OCI-LY7 (cell line): ENCODE measurements around the gene RIN2. TPM values are rescaled to one million over a fixed set of nuclear protein-coding genes. Genes with fewer than 3 reads are reported as not detected.

Source experiments
- BruUV-seq: library from RNA; stranded (reverse); fragments of 400-500 nt; replicated peaks from 2 replicates; lab custom pipeline; 2021; lab: Mats Ljungman, UMichigan
- CTCF ChIA-PET: fragments of 300-600 bp; sonication (Branson Sonifier 250); formaldehyde crosslinking; loops from one replicate; lab custom pipeline; 2022; ENCODE audit warnings: antibody characterized with exemption; ENCODE audit not compliant: unreplicated experiment; lab: Charles Lee
- POLR2A ChIA-PET: fragments of 300-600 bp; sonication (Branson Sonifier 250); formaldehyde crosslinking; loops from one replicate; lab custom pipeline; 2022; ENCODE audit warnings: antibody characterized with exemption; lab: Charles Lee
- DNase-seq: peaks from one replicate; pipeline ENCODE4 v3.0.0-alpha.2; 2015; ENCODE audit warnings: low spot score
- H2AFZ ChIP-seq: fragments of 200-600 bp; sonication (generic), shearing (Covaris generic); 2 replicates; pipeline ENCODE4 v1.6.1; 2014; ENCODE audit warnings: mild to moderate bottlenecking, antibody characterized with exemption, low read length, moderate library complexity
- H3K27ac ChIP-seq: fragments of 200-600 bp; sonication (generic); 2 replicates; pipeline ENCODE4 v1.5.1; 2014; ENCODE audit warnings: mixed run types, low read depth, mild to moderate bottlenecking, moderate library complexity, low read length, inconsistent platforms; ENCODE audit not compliant: poor library complexity, severe bottlenecking
- H3K36me3 ChIP-seq: fragments of 200-600 bp; sonication (generic); 2 replicates; pipeline ENCODE4 v1.6.1; 2014; ENCODE audit warnings: mild to moderate bottlenecking, antibody characterized with exemption, low read length, moderate library complexity, mixed read lengths; ENCODE audit not compliant: insufficient read depth
- H3K4me1 ChIP-seq: fragments of 200-600 bp; sonication (generic); 2 replicates; pipeline ENCODE4 v1.5.1; 2014; ENCODE audit warnings: mild to moderate bottlenecking, low read length; ENCODE audit not compliant: insufficient read depth, poor library complexity, severe bottlenecking
- H3K4me2 ChIP-seq: fragments of 200-600 bp; sonication (generic); 2 replicates; pipeline ENCODE4 v1.6.1; 2014; ENCODE audit warnings: mild to moderate bottlenecking, low read length
- H3K4me3 ChIP-seq: fragments of 200-600 bp; sonication (generic); 2 replicates; pipeline ENCODE4 v1.5.1; 2014; ENCODE audit warnings: mild to moderate bottlenecking, low read depth, low read length; ENCODE audit not compliant: poor library complexity, severe bottlenecking
- H3K79me2 ChIP-seq: fragments of 200-600 bp; sonication (generic); 2 replicates; pipeline ENCODE4 v1.6.1; 2016; ENCODE audit warnings: low read depth, mild to moderate bottlenecking, low read length, moderate library complexity, mixed read lengths; ENCODE audit not compliant: insufficient read depth
- H3K9me2 ChIP-seq: fragments of 200-600 bp; sonication (generic); 2 replicates; pipeline ENCODE4 v1.6.1; 2016; ENCODE audit warnings: mild to moderate bottlenecking, low read length, mixed read lengths; ENCODE audit not compliant: insufficient read depth
- H3K9me3 ChIP-seq: fragments of 200-600 bp; sonication (generic); 2 replicates; pipeline ENCODE4 v1.6.1; 2014; ENCODE audit warnings: mild to moderate bottlenecking, mixed run types, low read length, mixed read lengths
- H4K20me1 ChIP-seq: fragments of 200-600 bp; sonication (generic); 2 replicates; pipeline ENCODE4 v1.6.1; 2014; ENCODE audit warnings: mild to moderate bottlenecking, antibody characterized with exemption, low read length, moderate library complexity, mixed read lengths; ENCODE audit not compliant: insufficient read depth
- CTCF ChIP-seq: fragments of 200-600 bp; sonication (generic); conservative IDR thresholded peaks from 2 replicates; pipeline ENCODE4 v1.5.1; 2014; ENCODE audit warnings: mild to moderate bottlenecking, antibody characterized with exemption, low read length, moderate library complexity, mixed read lengths
- EZH2phosphoT487 ChIP-seq: fragments of 200-600 bp; sonication (generic); IDR thresholded peaks from 2 replicates; pipeline ENCODE4 v1.6.1; 2018; ENCODE audit warnings: low read depth, borderline replicate concordance, mild to moderate bottlenecking, mixed run types, antibody characterized with exemption, low read length, moderate library complexity, mixed read lengths
- intact Hi-C: fragments of 100-400 bp; cut with micrococcal nuclease; formaldehyde crosslinking; loops from one replicate; pipeline ENCODE4 v1.10.0; 2022; ENCODE audit not compliant: unreplicated experiment
- total RNA-seq, 2 experiments: library from RNA; depleted of rRNA in 1 of 2; stranded (reverse); fragments of >200 nt in 1 of 2; shearing (Covaris generic) in 1 of 2; gene quantifications; 2 replicates each; pipeline ENCODE4 v1.2.3, GENCODE V29; 2014 to 2022

RIN2 gene
- total RNA-seq, 2 experiments from 2014 or later, result not detected

GRCh38 chr20:19775353-19776253 lies 17.5 kb downstream of the RIN2 start:
- ChIA-PET POLR2A (interaction anchor here (1.5 kb wide), 1 partner anchor 12 kb away, joined by 3 read pairs; no protein-coding TSS in a partner anchor), CTCF (no interaction called here)
- Histone ChIP-seq H3K4me2 (no peak overlapping the region), H3K4me3 (no peak overlapping the region), H3K79me2 (no peaks in the 10 kb centered on the region), H2AFZ (no peak overlapping the region), H3K9me2 (no peaks in the 10 kb centered on the region), H3K27ac (no peak overlapping the region), H3K4me1 (no peaks in the 10 kb centered on the region), H4K20me1 (no peaks in the 10 kb centered on the region), H3K9me3 (no peaks in the 10 kb centered on the region), H3K36me3 (no peaks in the 10 kb centered on the region)
- intact Hi-C loops, result no loop called here
- DNase-seq, result no peak
- BruUV-seq, result no TSS peak
- TF ChIP-seq EZH2phosphoT487 (no peak), CTCF (no peak)

GRCh38 chr20:19777315-19777714 lies 19.3 kb downstream of the RIN2 start:
- Histone ChIP-seq H3K79me2 (no peaks in the 10 kb centered on the region), H2AFZ (no peak overlapping the region), H3K4me2 (no peak overlapping the region), H4K20me1 (no peaks in the 10 kb centered on the region), H3K36me3 (no peaks in the 10 kb centered on the region), H3K9me3 (no peaks in the 10 kb centered on the region), H3K4me3 (no peak overlapping the region), H3K4me1 (no peaks in the 10 kb centered on the region), H3K9me2 (no peaks in the 10 kb centered on the region), H3K27ac (no peak overlapping the region)
- POLR2A ChIA-PET, result no interaction called here
- no peak for TF ChIP-seq EZH2phosphoT487
- TF ChIP-seq CTCF, result no peak
- intact Hi-C loops, result no loop called here
- no TSS peak for BruUV-seq
- DNase-seq, result no peak
- CTCF ChIA-PET, result no interaction called here

GRCh38 chr20:19777981-19778380 lies 19.9 kb downstream of the RIN2 start:
- no peak for TF ChIP-seq CTCF
- TF ChIP-seq EZH2phosphoT487, result no peak
- BruUV-seq, result no TSS peak
- H4K20me1 ChIP-seq, result no peaks in the 10 kb centered on the region
- no peak for DNase-seq
- no peaks in the 10 kb centered on the region for H3K9me2 ChIP-seq
- intact Hi-C loops, result no loop called here
- H3K4me1 ChIP-seq, result no peaks in the 10 kb centered on the region
- H3K27ac ChIP-seq, result no peak overlapping the region
- POLR2A ChIA-PET, result no interaction called here
- H3K4me2 ChIP-seq, result no peak overlapping the region
- H3K9me3 ChIP-seq, result no peaks in the 10 kb centered on the region
- CTCF ChIA-PET, result no interaction called here
- H3K4me3 ChIP-seq, result no peak overlapping the region
- no peak overlapping the region for H2AFZ ChIP-seq
- H3K36me3 ChIP-seq, result no peaks in the 10 kb centered on the region
- no peaks in the 10 kb centered on the region for H3K79me2 ChIP-seq
